ENCODE measurements around the gene ACY1.

Gene ACY1

GRCh38 chr3:52024765-52025452 lies 41.6 kb downstream of the ACY1 start:
- ATAC-seq = no peak
- TF ChIP-seq TOX (CRISPR knock-in tag; IDR thresholded peaks at IDR 0.05; ENCODE audit: borderline replicate concordance) (no peak), CSRNP3 (CRISPR knock-in tag; IDR thresholded peaks at IDR 0.05) (no peak), POU6F1 (CRISPR knock-in tag; IDR thresholded peaks at IDR 0.05; ENCODE audit: borderline replicate concordance, low read depth) (no peak), ZC3H10 (CRISPR knock-in tag; IDR thresholded peaks at IDR 0.05) (no peak)

- ATAC-seq = no peak; the same call in 2 of the 3 replicates
- TF ChIP-seq ZNF70 (CRISPR knock-in tag; IDR thresholded peaks at IDR 0.05) (0 out of 2 replicates have a peak, but pooled peaks have one; percentile 19), CSRNP3 (CRISPR knock-in tag; IDR thresholded peaks at IDR 0.05) (no peak), TCF4 (CRISPR knock-in tag; IDR thresholded peaks at IDR 0.05; ENCODE audit: borderline replicate concordance) (0 out of 2 replicates have a peak, but pooled peaks have one; percentile 13), ZFP3 (CRISPR knock-in tag; IDR thresholded peaks at IDR 0.05) (no peak)
Observed at GRCh38 chr3:52025453-52025852, 42.1 kb downstream of the ACY1 start.

GRCh38 chr3:52026041-52026440 lies 42.7 kb downstream of the ACY1 start:
- no peak for TF ChIP-seq ZNF70 (CRISPR knock-in tag; IDR thresholded peaks at IDR 0.05)
- no peak for TF ChIP-seq PATZ1 (CRISPR knock-in tag; IDR thresholded peaks at IDR 0.05; ENCODE audit: borderline replicate concordance)
- no peak for TF ChIP-seq CREB5 (CRISPR knock-in tag; IDR thresholded peaks at IDR 0.05; ENCODE audit: low read depth)
- TF ChIP-seq ARNTL (CRISPR knock-in tag; IDR thresholded peaks at IDR 0.05; ENCODE audit: borderline replicate concordance, low read depth) = no peak
- TF ChIP-seq ISL1 (CRISPR knock-in tag; IDR thresholded peaks at IDR 0.05) = no peak
- no peak for TF ChIP-seq RARB (CRISPR knock-in tag; IDR thresholded peaks at IDR 0.05)
- TF ChIP-seq TCF4 (CRISPR knock-in tag; IDR thresholded peaks at IDR 0.05; ENCODE audit: borderline replicate concordance) = no peak
- TF ChIP-seq OSR1 (CRISPR knock-in tag; IDR thresholded peaks at IDR 0.05) = no peak
- TF ChIP-seq ZFP3 (CRISPR knock-in tag; IDR thresholded peaks at IDR 0.05) = no peak
- no peak for TF ChIP-seq CSRNP3 (CRISPR knock-in tag; IDR thresholded peaks at IDR 0.05)
- TF ChIP-seq ESRRG (CRISPR knock-in tag; IDR thresholded peaks at IDR 0.05) = no peak
- no peak for TF ChIP-seq ZFP30 (CRISPR knock-in tag; IDR thresholded peaks at IDR 0.05)
- TF ChIP-seq ZC3H10 (CRISPR knock-in tag; IDR thresholded peaks at IDR 0.05) = no peak
- no peak for TF ChIP-seq POU6F1 (CRISPR knock-in tag; IDR thresholded peaks at IDR 0.05; ENCODE audit: borderline replicate concordance, low read depth)
- TF ChIP-seq CSDC2 (CRISPR knock-in tag; IDR thresholded peaks at IDR 0.05) = no peak
- TF ChIP-seq TOX (CRISPR knock-in tag; IDR thresholded peaks at IDR 0.05; ENCODE audit: borderline replicate concordance) = no peak
- no peak for TF ChIP-seq PPARA (CRISPR knock-in tag; IDR thresholded peaks at IDR 0.05; ENCODE audit: borderline replicate concordance)
- no peak for TF ChIP-seq BACH2 (CRISPR knock-in tag; IDR thresholded peaks at IDR 0.05; ENCODE audit: borderline replicate concordance)
- no peak for TF ChIP-seq ZNF565 (CRISPR knock-in tag; conservative IDR thresholded peaks at IDR 0.05; ENCODE audit: low read depth)
- no peak for TF ChIP-seq SNAI2 (CRISPR knock-in tag; IDR thresholded peaks at IDR 0.05)
- no peak for ATAC-seq
